Effector memory CD4-positive, alpha-beta T cell (primary cell): ENCODE data around the gene MARVELD2.
"Not testable (repeated sequence)": the region's sequence is repeated elsewhere in the genome, so short reads cannot be mapped to it uniquely, and the experiment has no call there.

ENCODE experiments used
- DNase-seq, 3 donors: peaks; one replicate each; pipeline ENCODE4 v3.0.0-alpha.2; 2020
- H3K27ac ChIP-seq: 2 replicates; pipeline ENCODE4 v1.7.0; 2013; ENCODE audit warnings: mild to moderate bottlenecking, low read length, moderate library complexity; ENCODE audit not compliant: insufficient read depth, poor library complexity, severe bottlenecking
- H3K27me3 ChIP-seq: replicated peaks from 2 replicates; pipeline ENCODE4 v1.7.0; 2013; ENCODE audit warnings: mild to moderate bottlenecking, low read length; ENCODE audit not compliant: insufficient read depth, control insufficient read depth, poor library complexity, severe bottlenecking
- H3K36me3 ChIP-seq: 2 replicates; pipeline ENCODE4 v1.7.0; 2013; ENCODE audit warnings: mild to moderate bottlenecking, low read length, moderate library complexity; ENCODE audit not compliant: control insufficient read depth, insufficient read depth
- H3K4me1 ChIP-seq: 2 replicates; pipeline ENCODE4 v1.7.0; 2013; ENCODE audit warnings: low read length, mild to moderate bottlenecking; ENCODE audit not compliant: control insufficient read depth, insufficient read depth, poor library complexity, severe bottlenecking
- H3K4me3 ChIP-seq: 2 replicates; pipeline ENCODE4 v1.7.0; 2013; ENCODE audit warnings: low read length, low read depth, mild to moderate bottlenecking; ENCODE audit not compliant: insufficient read depth, poor library complexity, severe bottlenecking
- H3K9me3 ChIP-seq: 2 replicates; pipeline ENCODE4 v1.7.0; 2013; ENCODE audit warnings: mild to moderate bottlenecking, low read length, moderate library complexity; ENCODE audit not compliant: control insufficient read depth

MARVELD2 gene

GRCh38 chr5:69449511-69449910 lies 34.6 kb downstream of the MARVELD2 start:
- no peak for DNase-seq
- Histone ChIP-seq H3K27ac (no peak overlapping the region), H3K4me3 (no peak overlapping the region), H3K27me3 (no peaks in the 10 kb centered on the region), H3K4me1 (no peaks in the 10 kb centered on the region), H3K36me3 (no peaks in the 10 kb centered on the region), H3K9me3 (no peaks in the 10 kb centered on the region)

GRCh38 chr5:69450116-69450515 lies 35.2 kb downstream of the MARVELD2 start:
- Histone ChIP-seq H3K27me3 (no peaks in the 10 kb centered on the region), H3K4me3 (no peak overlapping the region), H3K4me1 (no peaks in the 10 kb centered on the region), H3K27ac (no peak overlapping the region), H3K9me3 (no peaks in the 10 kb centered on the region), H3K36me3 (no peaks in the 10 kb centered on the region)
- DNase-seq, result no peak

GRCh38 chr5:69450527-69450926 lies 35.6 kb downstream of the MARVELD2 start:
- not testable (repeated sequence) for H3K4me1 ChIP-seq, H3K9me3 ChIP-seq, H3K27ac ChIP-seq, H3K27me3 ChIP-seq, H3K4me3 ChIP-seq, DNase-seq, H3K36me3 ChIP-seq

GRCh38 chr5:69451941-69452647 lies 37.2 kb downstream of the MARVELD2 start:
- no peak for DNase-seq
- Histone ChIP-seq H3K4me1 (no peaks in the 10 kb centered on the region), H3K36me3 (no peaks in the 10 kb centered on the region), H3K27me3 (no peaks in the 10 kb centered on the region), H3K27ac (no peak overlapping the region), H3K9me3 (no peaks in the 10 kb centered on the region), H3K4me3 (no peak overlapping the region)

- H3K9me3 ChIP-seq, H3K4me1 ChIP-seq, H3K4me3 ChIP-seq, H3K27ac ChIP-seq, H3K36me3 ChIP-seq, DNase-seq, H3K27me3 ChIP-seq: not testable (repeated sequence)
Measured at GRCh38 chr5:69453487-69453886, 38.6 kb downstream of the MARVELD2 start.

- Histone ChIP-seq H3K27ac (no peak overlapping the region), H3K4me3 (no peak overlapping the region), H3K36me3 (no peaks in the 10 kb centered on the region), H3K27me3 (no peaks in the 10 kb centered on the region), H3K4me1 (no peaks in the 10 kb centered on the region), H3K9me3 (no peaks in the 10 kb centered on the region)
- no peak for DNase-seq
Measured at GRCh38 chr5:69454460-69455249, 39.7 kb downstream of the MARVELD2 start.

GRCh38 chr5:69455428-69455988 lies 40.6 kb downstream of the MARVELD2 start:
- H3K4me1 ChIP-seq, H3K9me3 ChIP-seq, H3K27me3 ChIP-seq, DNase-seq, H3K36me3 ChIP-seq, H3K4me3 ChIP-seq, H3K27ac ChIP-seq: not testable (repeated sequence)

GRCh38 chr5:69462170-69462569 lies 47.3 kb downstream of the MARVELD2 start:
- Histone ChIP-seq H3K36me3 (no peaks in the 10 kb centered on the region), H3K9me3 (no peaks in the 10 kb centered on the region), H3K27ac (no peak overlapping the region), H3K27me3 (no peaks in the 10 kb centered on the region), H3K4me3 (no peak overlapping the region), H3K4me1 (no peaks in the 10 kb centered on the region)
- no peak for DNase-seq

- H3K27ac ChIP-seq, H3K27me3 ChIP-seq, H3K4me3 ChIP-seq, H3K36me3 ChIP-seq, H3K4me1 ChIP-seq, H3K9me3 ChIP-seq, DNase-seq: not testable (repeated sequence)
Measured at GRCh38 chr5:69466375-69466774, 51.5 kb downstream of the MARVELD2 start.
